Loucy (cell line): ENCODE measurements around the gene ZNF891.

ENCODE experiments used
- H2AFZ ChIP-seq: fragments of 200-600 bp; sonication (generic); 2 replicates; pipeline ENCODE4 v1.6.0; 2016; ENCODE audit warnings: antibody characterized with exemption, mild to moderate bottlenecking, low read length, moderate library complexity
- H3F3A ChIP-seq: fragments of 200-600 bp; 2 replicates; pipeline ENCODE4 v1.6.0; 2016; ENCODE audit warnings: antibody characterized with exemption, low read depth, mild to moderate bottlenecking
- H3K27me3 ChIP-seq: fragments of 200-600 bp; sonication (generic); 2 replicates; pipeline ENCODE4 v1.6.1; 2014; ENCODE audit warnings: low read length, mild to moderate bottlenecking; ENCODE audit not compliant: insufficient read depth, poor library complexity, severe bottlenecking
- H3K36me3 ChIP-seq: fragments of 200-600 bp; sonication (generic); 2 replicates; pipeline ENCODE4 v1.6.1; 2016; ENCODE audit warnings: low read length; ENCODE audit not compliant: insufficient read depth
- H3K4me1 ChIP-seq: fragments of 200-600 bp; sonication (generic); 2 replicates; pipeline ENCODE4 v1.5.1; 2014; ENCODE audit warnings: low read length, mild to moderate bottlenecking; ENCODE audit not compliant: insufficient read depth, poor library complexity, severe bottlenecking
- H3K4me2 ChIP-seq: fragments of 200-600 bp; sonication (generic); 2 replicates; pipeline ENCODE4 v1.6.0; 2014; ENCODE audit warnings: antibody characterized with exemption, low read length, low read depth, mild to moderate bottlenecking; ENCODE audit not compliant: poor library complexity, severe bottlenecking
- H3K4me3 ChIP-seq: fragments of 200-600 bp; sonication (generic); 2 replicates; pipeline ENCODE4 v1.5.1; 2014; ENCODE audit warnings: low read length, mild to moderate bottlenecking, mixed read lengths; ENCODE audit not compliant: poor library complexity, severe bottlenecking
- H3K79me2 ChIP-seq: fragments of 200-600 bp; sonication (generic); 2 replicates; pipeline ENCODE4 v1.6.1; 2014; ENCODE audit warnings: low read length; ENCODE audit not compliant: insufficient read depth
- H3K9ac ChIP-seq: fragments of 200-600 bp; sonication (generic); 2 replicates; pipeline ENCODE4 v1.6.0; 2014; ENCODE audit warnings: mild to moderate bottlenecking, low read depth, low read length, moderate library complexity; ENCODE audit not compliant: poor library complexity, severe bottlenecking
- H3K9me2 ChIP-seq: fragments of 200-600 bp; sonication (generic); replicated peaks from 2 replicates; pipeline ENCODE4 v1.6.1; 2016; ENCODE audit warnings: low read depth, low read length, mixed read lengths
- H3K9me3 ChIP-seq: fragments of 200-600 bp; sonication (generic); 2 replicates; pipeline ENCODE4 v1.6.1; 2014; ENCODE audit warnings: mild to moderate bottlenecking, antibody characterized with exemption, low read length, low read depth; ENCODE audit not compliant: insufficient read depth
- H4K20me1 ChIP-seq: fragments of 200-600 bp; sonication (generic); 2 replicates; pipeline ENCODE4 v1.6.0; 2014; ENCODE audit warnings: antibody characterized with exemption, low read length, mild to moderate bottlenecking; ENCODE audit not compliant: insufficient read depth, poor library complexity, severe bottlenecking
- CTCF ChIP-seq: fragments of 200-600 bp; sonication (generic); conservative IDR thresholded peaks from 2 replicates; pipeline ENCODE4 v1.5.1; 2014; ENCODE audit warnings: mild to moderate bottlenecking, antibody characterized with exemption, low read length
- EZH2phosphoT487 ChIP-seq: fragments of 200-600 bp; IDR thresholded peaks from 2 replicates; pipeline ENCODE4 v1.6.1; 2018; ENCODE audit warnings: antibody characterized with exemption, mild to moderate bottlenecking, moderate library complexity, borderline replicate concordance

Gene ZNF891

GRCh38 chr12:133081159-133081780 is 48.8 kb downstream of the ZNF891 start:
- Histone ChIP-seq H3K4me1 (peaks cover 16% of the 10 kb centered on the region), H3K4me2 (peak overlapping the region; percentile 98), H4K20me1 (no peaks in the 10 kb centered on the region), H3K36me3 (peaks cover 10% of the 10 kb centered on the region; the same call in 1 of the 2 replicates), H3K9me3 (peaks cover 21% of the 10 kb centered on the region), H3K79me2 (peaks cover 12% of the 10 kb centered on the region), H3K9ac (peak overlapping the region; percentile 74), H2AFZ (peak overlapping the region; percentile 78), H3K27me3 (no peaks in the 10 kb centered on the region), H3F3A (no peaks in the 10 kb centered on the region), H3K9me2 (no peaks in the 10 kb centered on the region), H3K4me3 (peak overlapping the region; percentile 75)
- no peak for TF ChIP-seq EZH2phosphoT487
- TF ChIP-seq CTCF = no peak

GRCh38 chr12:133080368-133081158 is 49.5 kb downstream of the ZNF891 start, which contains the start of gene ZNF140:
Gene ZNF140 (plus strand): TSS chr12:133080923. CDS start chr12:133081321, 398 bp downstream.
- Histone ChIP-seq H3K9me2 (no peaks in the 10 kb centered on the region), H3K27me3 (no peaks in the 10 kb centered on the region), H2AFZ (peak within 1 kb of the TSS; percentile 93), H3K4me3 (peak within 1 kb of the TSS; percentile 75), H3K4me1 (peaks cover 16% of the 10 kb centered on the region), H3K9me3 (peaks cover 23% of the 10 kb centered on the region), H3K36me3 (peaks cover 10% of the 10 kb centered on the region; the same call in 1 of the 2 replicates), H3K9ac (peak within 1 kb of the TSS; percentile 74), H3F3A (no peaks in the 10 kb centered on the region), H4K20me1 (no peaks in the 10 kb centered on the region), H3K79me2 (peaks cover 12% of the 10 kb centered on the region), H3K4me2 (peak within 1 kb of the TSS; percentile 98)
- no peak for TF ChIP-seq EZH2phosphoT487
- TF ChIP-seq CTCF = peak; percentile 44

GRCh38 chr12:133080026-133080367 is 50.1 kb downstream of the ZNF891 start:
- Histone ChIP-seq H3K27me3 (no peaks in the 10 kb centered on the region), H3K9me3 (peaks cover 23% of the 10 kb centered on the region), H3K9ac (peak overlapping the region; percentile 74), H4K20me1 (no peaks in the 10 kb centered on the region), H3K4me3 (peak overlapping the region; percentile 75), H3K36me3 (peaks cover 5% of the 10 kb centered on the region; the same call in 1 of the 2 replicates), H3K9me2 (no peaks in the 10 kb centered on the region), H3K79me2 (peaks cover 12% of the 10 kb centered on the region), H3K4me1 (peaks cover 16% of the 10 kb centered on the region), H2AFZ (peak overlapping the region; percentile 93), H3F3A (no peaks in the 10 kb centered on the region), H3K4me2 (peak overlapping the region; percentile 98)
- TF ChIP-seq EZH2phosphoT487 = no peak
- no peak for TF ChIP-seq CTCF
